ENCODE measurements around the gene HAO2.

HAO2 gene

GRCh38 chr1:119358636-119359035, 9.9 kb upstream of the HAO2 start:
- no peak overlapping the region for H3K4me3 ChIP-seq (ENCODE audit: low read depth, low read length)
- no peak for TF ChIP-seq CTCF (IDR thresholded peaks at IDR 0.05; ENCODE audit: low read depth, low read length, missing control alignments)
- DNase-seq (ENCODE audit: low read depth) = no peak

GRCh38 chr1:119359730-119360129, 8.9 kb upstream of the HAO2 start:
- DNase-seq (ENCODE audit: low read depth) = no peak
- no peak overlapping the region for H3K4me3 ChIP-seq (ENCODE audit: low read depth, low read length)
- no peak for TF ChIP-seq CTCF (IDR thresholded peaks at IDR 0.05; ENCODE audit: low read depth, low read length, missing control alignments)

GRCh38 chr1:119361205-119361604, 7.4 kb upstream of the HAO2 start:
- no peak for DNase-seq (ENCODE audit: low read depth)
- no peak overlapping the region for H3K4me3 ChIP-seq (ENCODE audit: low read depth, low read length)
- no peak for TF ChIP-seq CTCF (IDR thresholded peaks at IDR 0.05; ENCODE audit: low read depth, low read length, missing control alignments)

- H3K4me3 ChIP-seq (ENCODE audit: low read depth, low read length) = no peak overlapping the region
- no peak for TF ChIP-seq CTCF (IDR thresholded peaks at IDR 0.05; ENCODE audit: low read depth, low read length, missing control alignments)
- no peak for DNase-seq (ENCODE audit: low read depth)
Observed at GRCh38 chr1:119361620-119362344, 6.8 kb upstream of the HAO2 start.

- no peak for DNase-seq (ENCODE audit: low read depth)
Observed at GRCh38 chr1:119363162-119363561, 5.4 kb upstream of the HAO2 start.

GRCh38 chr1:119364640-119365039, 3.9 kb upstream of the HAO2 start:
- no peak overlapping the region for H3K4me3 ChIP-seq (ENCODE audit: low read depth, low read length)
- no peak for TF ChIP-seq CTCF (IDR thresholded peaks at IDR 0.05; ENCODE audit: low read depth, low read length, missing control alignments)
- DNase-seq (ENCODE audit: low read depth) = no peak

More at GRCh38 chr1:119363162-119363561, 5.4 kb upstream of the HAO2 start:
- no peak for TF ChIP-seq CTCF (IDR thresholded peaks at IDR 0.05; ENCODE audit: low read depth, low read length, missing control alignments)
- H3K4me3 ChIP-seq (ENCODE audit: low read depth, low read length) = no peak overlapping the region

- H3K4me3 ChIP-seq (ENCODE audit: low read depth, low read length) = no peak overlapping the region
- TF ChIP-seq CTCF (IDR thresholded peaks at IDR 0.05; ENCODE audit: low read depth, low read length, missing control alignments) = no peak
- DNase-seq (ENCODE audit: low read depth) = no peak
Observed at GRCh38 chr1:119366424-119366823, 2.2 kb upstream of the HAO2 start.
